Measurements from ENCODE around the gene CCK.

DNA sequence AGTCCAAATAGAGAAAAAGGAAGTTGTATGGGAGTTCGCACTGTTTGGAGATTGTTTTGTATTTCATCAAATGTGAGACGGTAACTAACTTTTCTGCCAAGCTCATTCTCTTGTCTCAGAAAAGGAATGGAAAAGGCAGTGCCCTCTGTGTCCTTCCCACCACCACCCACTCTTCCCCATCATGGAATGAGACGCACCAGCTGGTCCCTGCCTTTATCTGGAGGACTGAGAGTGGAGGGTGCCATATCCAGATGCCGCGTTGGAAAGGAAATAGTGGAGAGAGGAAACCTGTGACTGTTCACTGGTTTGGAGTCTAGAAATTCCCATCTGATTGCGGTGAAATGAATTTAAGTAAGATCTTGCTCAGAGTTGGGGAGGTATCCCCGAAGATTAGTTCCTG lies 3.7 kb upstream of the CCK start:
- TF ChIP-seq EZH2 (IDR thresholded peaks at IDR 0.05) = no peak
- TF ChIP-seq, protein P1, sequence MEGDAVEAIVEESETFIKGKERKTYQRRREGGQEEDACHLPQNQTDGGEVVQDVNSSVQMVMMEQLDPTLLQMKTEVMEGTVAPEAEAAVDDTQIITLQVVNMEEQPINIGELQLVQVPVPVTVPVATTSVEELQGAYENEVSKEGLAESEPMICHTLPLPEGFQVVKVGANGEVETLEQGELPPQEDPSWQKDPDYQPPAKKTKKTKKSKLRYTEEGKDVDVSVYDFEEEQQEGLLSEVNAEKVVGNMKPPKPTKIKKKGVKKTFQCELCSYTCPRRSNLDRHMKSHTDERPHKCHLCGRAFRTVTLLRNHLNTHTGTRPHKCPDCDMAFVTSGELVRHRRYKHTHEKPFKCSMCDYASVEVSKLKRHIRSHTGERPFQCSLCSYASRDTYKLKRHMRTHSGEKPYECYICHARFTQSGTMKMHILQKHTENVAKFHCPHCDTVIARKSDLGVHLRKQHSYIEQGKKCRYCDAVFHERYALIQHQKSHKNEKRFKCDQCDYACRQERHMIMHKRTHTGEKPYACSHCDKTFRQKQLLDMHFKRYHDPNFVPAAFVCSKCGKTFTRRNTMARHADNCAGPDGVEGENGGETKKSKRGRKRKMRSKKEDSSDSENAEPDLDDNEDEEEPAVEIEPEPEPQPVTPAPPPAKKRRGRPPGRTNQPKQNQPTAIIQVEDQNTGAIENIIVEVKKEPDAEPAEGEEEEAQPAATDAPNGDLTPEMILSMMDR (IDR thresholded peaks at IDR 0.05) = no peak
- no peak for TF ChIP-seq EZH2phosphoT487 (IDR thresholded peaks at IDR 0.05)

All from neural progenitor cell (in vitro differentiated cells).